HG03571 (cell line): ENCODE results near the gene MUC15.
"Not testable (repeated sequence)": the region's sequence is repeated elsewhere in the genome, so short reads cannot be mapped to it uniquely, and the experiment has no call there.

ENCODE experiments used
- ATAC-seq: cut with Tn5 transposase; IDR thresholded peaks from one replicate; pipeline ENCODE4 v1.9.1; 2021; ENCODE audit not compliant: unreplicated experiment

Gene MUC15

GRCh38 chr11:26571861-26572654, at the start of gene MUC15:
MUC15 (minus strand) TSS chr11:26572263; CDS start chr11:26567094, 5,169 bp downstream.
- ATAC-seq = no peak

- ATAC-seq = no peak
Measured at GRCh38 chr11:26621132-26621531, 49.1 kb upstream of the MUC15 start.

- no peak for ATAC-seq
Measured at GRCh38 chr11:26620282-26621045, 48.4 kb upstream of the MUC15 start.

- no peak for ATAC-seq
Measured at GRCh38 chr11:26618441-26618840, 46.4 kb upstream of the MUC15 start.

GRCh38 chr11:26613759-26614158, 41.7 kb upstream of the MUC15 start:
- ATAC-seq = no peak

- no peak for ATAC-seq
Measured at GRCh38 chr11:26608507-26609146, 36.6 kb upstream of the MUC15 start.

GRCh38 chr11:26607725-26608506, 35.9 kb upstream of the MUC15 start:
- no peak for ATAC-seq

GRCh38 chr11:26599876-26600434, 27.9 kb upstream of the MUC15 start:
- ATAC-seq = no peak

GRCh38 chr11:26599425-26599824, 27.4 kb upstream of the MUC15 start:
- no peak for ATAC-seq

GRCh38 chr11:26597899-26598298, 25.8 kb upstream of the MUC15 start:
- no peak for ATAC-seq

GRCh38 chr11:26597049-26597689, 25.1 kb upstream of the MUC15 start:
- ATAC-seq = not testable (repeated sequence)

- ATAC-seq = not testable (repeated sequence)
Measured at GRCh38 chr11:26595207-26595865, 23.3 kb upstream of the MUC15 start.

- ATAC-seq = no peak
Measured at GRCh38 chr11:26593691-26594090, 21.6 kb upstream of the MUC15 start.

- no peak for ATAC-seq
Measured at GRCh38 chr11:26587073-26587472, 15.0 kb upstream of the MUC15 start.

GRCh38 chr11:26584818-26585217, 12.8 kb upstream of the MUC15 start:
- ATAC-seq = no peak

GRCh38 chr11:26583550-26583949, 11.5 kb upstream of the MUC15 start:
- no peak for ATAC-seq

- no peak for ATAC-seq
Measured at GRCh38 chr11:26580929-26581328, 8.9 kb upstream of the MUC15 start.

GRCh38 chr11:26579683-26580082, 7.6 kb upstream of the MUC15 start:
- ATAC-seq = no peak

GRCh38 chr11:26578998-26579661, 7.1 kb upstream of the MUC15 start:
- no peak for ATAC-seq
